ENCODE results near the gene EXD3.
"Not testable (repeated sequence)": the region's sequence is repeated elsewhere in the genome, so short reads cannot be mapped to it uniquely, and the experiment has no call there.

EXD3 gene

GRCh38 chr9:137430723-137431415, 7.9 kb upstream of the EXD3 start:
- DNase-seq = peak; percentile 3

- peak; percentile 24 for DNase-seq
Measured at GRCh38 chr9:137429974-137430722, 7.2 kb upstream of the EXD3 start.

GRCh38 chr9:137429546-137429890, 6.6 kb upstream of the EXD3 start:
- DNase-seq = peak; percentile 14

GRCh38 chr9:137428841-137429545, 6.0 kb upstream of the EXD3 start:
- DNase-seq = peak; percentile 15

- DNase-seq = no peak
Measured at GRCh38 chr9:137428311-137428630, 5.3 kb upstream of the EXD3 start.

- peak; percentile 5 for DNase-seq
Measured at GRCh38 chr9:137427454-137428310, 4.7 kb upstream of the EXD3 start.

GRCh38 chr9:137426018-137426681, 3.2 kb upstream of the EXD3 start:
- peak; percentile 5 for DNase-seq

GRCh38 chr9:137423514-137424291, 741 bp upstream of the EXD3 start:
- peak; percentile 51 for DNase-seq

- DNase-seq = no peak
Measured at GRCh38 chr9:137421838-137422603, 941 bp downstream of the EXD3 start.

GRCh38 chr9:137417161-137418021, 5.6 kb downstream of the EXD3 start:
- no peak for DNase-seq

GRCh38 chr9:137416563-137417151, 6.3 kb downstream of the EXD3 start:
- no peak for DNase-seq

- DNase-seq = no peak
Measured at GRCh38 chr9:137416006-137416562, 6.9 kb downstream of the EXD3 start.

GRCh38 chr9:137415451-137415850, 7.5 kb downstream of the EXD3 start:
- DNase-seq = no peak

- no peak for DNase-seq
Measured at GRCh38 chr9:137412431-137412830, 10.5 kb downstream of the EXD3 start.

- DNase-seq = peak; percentile 56
Measured at GRCh38 chr9:137411645-137412380, 11.1 kb downstream of the EXD3 start.

GRCh38 chr9:137411260-137411644, 11.7 kb downstream of the EXD3 start:
- DNase-seq = no peak

- DNase-seq = no peak
Measured at GRCh38 chr9:137410891-137411249, 12.1 kb downstream of the EXD3 start.

GRCh38 chr9:137410236-137410890, 12.6 kb downstream of the EXD3 start:
- DNase-seq = not testable (repeated sequence)
